Stimulated activated CD8-positive, alpha-beta memory T cell treated with anti-CD3 and anti-CD28 coated beads, Interleukin-4, amount 100 ng/mL, for 1 hour (primary cell): Measurements from ENCODE around the gene ARID1B.

ENCODE experiments used
- DNase-seq, 2 donors: peaks; one replicate each; pipeline ENCODE4 v3.0.0-alpha.2; 2020; ENCODE audit warnings: low read depth in 2 of 2, low spot score in 1 of 2

Gene ARID1B

DNA sequence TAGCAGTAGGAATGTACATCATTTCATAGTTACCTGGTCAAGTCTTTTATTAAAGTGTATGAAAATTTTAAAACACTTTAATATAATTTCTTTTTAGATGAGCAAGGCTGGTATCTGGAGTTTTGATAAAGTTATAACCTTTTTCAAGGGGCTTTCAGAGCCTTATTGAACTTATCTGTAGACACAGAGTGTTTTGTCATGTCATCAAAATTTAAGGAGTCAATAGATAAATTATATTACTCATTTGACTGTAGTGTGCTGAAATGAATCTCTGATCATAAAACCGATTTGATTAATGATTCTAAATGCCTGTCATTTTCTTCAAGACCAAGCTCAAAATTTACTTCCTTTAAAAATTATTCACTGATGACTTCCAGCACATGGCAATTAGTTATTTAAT lies 125.6 kb downstream of the ARID1B start:
- no peak for DNase-seq

- no peak for DNase-seq
Observed at GRCh38 chr6:156904176-156904967, 127.2 kb downstream of the ARID1B start.

- no peak for DNase-seq
Observed at GRCh38 chr6:156905801-156906200, 128.6 kb downstream of the ARID1B start.

GRCh38 chr6:156906451-156906850 lies 129.3 kb downstream of the ARID1B start:
- no peak for DNase-seq

DNA sequence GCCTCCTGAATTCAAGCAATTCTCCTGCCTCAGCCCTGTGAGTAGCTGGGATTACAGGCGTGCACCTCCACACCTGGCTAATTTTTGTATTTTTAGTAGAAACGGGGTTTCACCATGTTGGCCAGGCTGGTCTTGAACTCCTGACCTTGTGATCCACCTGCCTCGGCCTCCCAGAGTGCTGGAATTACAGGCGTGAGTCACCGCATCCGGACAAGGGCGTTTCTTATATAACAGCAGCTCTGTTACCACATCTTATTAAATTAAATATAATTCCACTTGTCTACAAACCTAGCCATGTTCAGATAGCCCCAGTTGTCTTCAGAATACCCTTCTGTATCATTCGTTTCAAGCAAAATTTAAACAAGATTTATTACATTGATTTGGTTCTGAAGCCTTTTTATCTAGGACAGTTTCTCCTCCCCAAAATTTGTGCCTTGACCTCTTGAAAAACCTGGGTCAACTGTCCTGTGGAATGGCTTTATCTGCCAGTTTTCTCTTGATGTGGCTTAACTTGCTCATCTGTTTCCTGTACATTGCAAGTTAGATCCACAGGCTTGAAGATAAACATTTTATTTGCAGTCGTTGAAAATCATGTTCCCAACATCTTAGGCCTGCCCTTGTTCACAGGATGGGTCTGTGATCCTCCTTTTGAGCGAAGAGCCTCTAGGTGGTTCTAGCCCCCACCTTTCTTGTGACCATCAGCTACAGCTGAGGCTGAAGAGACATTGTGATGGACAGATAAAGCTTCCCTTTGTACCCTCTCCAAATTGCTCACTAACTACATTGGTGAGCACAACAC lies 132.2 kb downstream of the ARID1B start:
- no peak for DNase-seq

- no peak for DNase-seq
Observed at GRCh38 chr6:156910011-156910334, 132.8 kb downstream of the ARID1B start.

GRCh38 chr6:156910938-156911337 lies 133.8 kb downstream of the ARID1B start:
- DNase-seq, result no peak

- no peak for DNase-seq
Observed at GRCh38 chr6:156911581-156911980, 134.4 kb downstream of the ARID1B start.

- no peak for DNase-seq
Observed at GRCh38 chr6:156912431-156912830, 135.3 kb downstream of the ARID1B start.

DNA sequence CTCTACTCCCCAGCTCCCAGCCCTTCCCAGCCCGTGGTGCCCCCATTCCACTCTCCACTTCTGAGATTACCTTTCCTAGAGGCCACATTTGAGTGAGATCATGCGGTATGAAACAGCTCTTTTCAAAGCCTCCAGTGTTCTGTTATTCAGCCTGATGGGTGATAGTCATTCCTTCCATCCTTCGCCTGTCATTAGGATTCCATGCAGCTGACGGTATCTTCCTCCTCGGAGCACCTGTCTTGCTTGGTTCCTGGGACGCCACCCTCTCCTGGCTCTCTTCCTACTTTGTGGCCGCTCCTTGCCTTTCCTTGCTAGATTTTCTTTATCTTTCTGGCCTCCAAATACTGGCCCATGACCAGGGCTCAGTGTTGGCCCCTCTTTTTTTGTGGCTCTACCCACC lies 137.0 kb downstream of the ARID1B start:
- no peak for DNase-seq

GRCh38 chr6:156916130-156916801 lies 139.1 kb downstream of the ARID1B start:
- DNase-seq, result no peak

DNA sequence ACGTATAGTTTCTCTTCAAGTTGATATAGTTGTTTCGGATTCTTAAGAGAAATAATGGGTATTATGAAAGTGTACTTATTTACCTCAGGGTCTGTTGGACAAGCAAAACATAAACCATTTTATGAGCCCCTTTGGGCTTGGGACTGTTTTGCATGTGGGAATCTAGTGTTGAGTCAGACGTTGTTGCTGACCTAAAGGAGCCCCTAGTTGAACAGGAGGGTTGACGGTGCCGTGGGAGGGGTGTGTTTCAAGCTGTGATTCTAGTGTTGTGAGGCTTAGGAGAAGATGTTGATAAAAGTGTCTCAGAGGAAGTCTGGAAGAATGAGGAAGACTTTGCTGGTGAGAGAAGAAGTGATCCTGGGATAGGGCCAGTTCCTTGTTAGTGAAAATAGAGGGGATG lies 140.0 kb downstream of the ARID1B start:
- DNase-seq, result no peak

- DNase-seq, result no peak
Observed at GRCh38 chr6:156918647-156919046, 141.5 kb downstream of the ARID1B start.

- no peak for DNase-seq
Observed at GRCh38 chr6:156919370-156919769, 142.2 kb downstream of the ARID1B start.

- no peak for DNase-seq
Observed at GRCh38 chr6:156919814-156920369, 142.7 kb downstream of the ARID1B start.

GRCh38 chr6:156924246-156924645 lies 147.1 kb downstream of the ARID1B start:
- no peak for DNase-seq

DNA sequence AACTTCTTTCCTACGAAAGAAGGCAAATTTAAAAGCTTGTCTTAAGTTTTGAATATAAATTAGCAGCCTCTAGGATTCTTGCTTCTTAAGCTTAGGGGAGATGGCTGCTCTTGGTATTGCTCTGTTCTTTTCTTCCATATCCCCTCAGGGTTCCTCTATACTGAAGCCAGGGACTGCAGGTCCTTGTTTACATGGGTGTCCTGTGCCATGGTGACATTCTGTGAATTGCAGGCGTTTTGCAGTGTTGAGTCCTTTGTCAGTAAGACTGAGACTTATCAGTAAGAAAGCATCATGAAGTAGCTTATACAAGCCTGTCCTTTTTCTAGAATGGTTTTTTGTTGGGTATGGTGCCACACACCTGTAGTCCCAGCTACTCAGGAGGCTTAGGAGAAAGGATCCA lies 147.8 kb downstream of the ARID1B start:
- DNase-seq, result no peak

- DNase-seq, result no peak
Observed at GRCh38 chr6:156925718-156926607, 148.8 kb downstream of the ARID1B start.

DNA sequence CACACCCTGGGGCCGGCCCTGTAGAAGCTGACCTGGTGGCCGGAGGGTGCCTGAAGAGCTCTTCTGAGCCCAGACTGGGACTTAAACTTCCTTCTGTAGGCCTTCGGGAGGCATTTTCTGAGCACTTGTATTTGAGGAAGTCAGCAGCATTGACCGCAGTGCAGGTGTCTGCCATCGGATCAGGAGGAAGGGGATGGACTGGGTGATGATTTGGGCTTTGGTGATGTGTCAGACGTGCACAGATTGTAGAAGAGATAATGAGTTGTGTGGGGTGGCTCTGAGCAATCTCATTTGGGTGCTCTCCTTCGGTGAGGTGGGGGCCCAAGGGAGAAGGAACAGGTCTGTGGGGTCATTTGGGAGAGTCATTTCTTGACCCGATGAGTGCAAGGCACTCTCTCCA lies 150.9 kb downstream of the ARID1B start:
- DNase-seq, result no peak

DNA sequence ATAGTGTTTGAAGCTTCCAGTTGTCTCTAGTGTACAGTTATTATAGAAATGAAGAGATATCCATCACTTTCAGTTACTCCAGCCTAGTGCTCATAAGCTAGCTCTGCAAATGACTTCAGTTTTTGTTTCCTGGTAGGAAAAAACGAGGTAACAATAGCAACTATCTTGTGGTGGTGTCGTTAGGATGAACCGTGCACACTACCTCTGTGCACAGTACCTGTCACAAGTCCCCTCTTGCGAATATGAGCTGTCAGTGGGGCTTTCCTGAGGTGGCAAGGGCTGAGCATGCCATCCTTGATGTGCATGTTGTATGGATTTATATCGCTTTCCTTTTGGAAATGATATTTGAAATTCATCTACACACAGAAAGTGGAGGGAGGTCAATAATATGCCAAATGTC lies 151.8 kb downstream of the ARID1B start:
- no peak for DNase-seq

DNA sequence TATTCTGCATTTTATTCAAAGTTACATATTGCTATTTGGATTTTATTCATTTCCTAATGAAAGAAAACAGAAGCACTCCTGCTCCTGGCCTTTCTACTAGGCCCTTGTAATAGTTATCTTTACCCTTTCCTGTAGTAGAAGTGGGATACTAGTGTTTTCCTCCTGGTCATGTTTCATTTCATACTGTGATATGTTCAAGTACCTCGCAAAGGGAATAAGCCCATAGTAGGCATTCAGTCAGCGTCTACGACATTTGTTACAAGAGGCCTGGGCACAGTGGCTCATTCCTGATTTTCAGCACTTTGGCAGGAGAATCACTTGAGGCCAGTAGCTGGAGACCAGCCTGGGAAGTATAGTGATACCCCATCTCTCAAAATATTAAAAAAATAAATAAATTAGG lies 154.1 kb downstream of the ARID1B start:
- DNase-seq, result no peak
